GM21825 (cell line): ENCODE measurements around the gene ESM1.
"Not testable (repeated sequence)": the region's sequence is repeated elsewhere in the genome, so short reads cannot be mapped to it uniquely, and the experiment has no call there.

Experiments
- ATAC-seq: cut with Tn5 transposase; IDR thresholded peaks from one replicate; pipeline ENCODE4 v1.9.1; 2021; ENCODE audit warnings: mild to moderate bottlenecking, moderate library complexity; ENCODE audit not compliant: unreplicated experiment

ESM1 gene, protein sequence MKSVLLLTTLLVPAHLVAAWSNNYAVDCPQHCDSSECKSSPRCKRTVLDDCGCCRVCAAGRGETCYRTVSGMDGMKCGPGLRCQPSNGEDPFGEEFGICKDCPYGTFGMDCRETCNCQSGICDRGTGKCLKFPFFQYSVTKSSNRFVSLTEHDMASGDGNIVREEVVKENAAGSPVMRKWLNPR

DNA sequence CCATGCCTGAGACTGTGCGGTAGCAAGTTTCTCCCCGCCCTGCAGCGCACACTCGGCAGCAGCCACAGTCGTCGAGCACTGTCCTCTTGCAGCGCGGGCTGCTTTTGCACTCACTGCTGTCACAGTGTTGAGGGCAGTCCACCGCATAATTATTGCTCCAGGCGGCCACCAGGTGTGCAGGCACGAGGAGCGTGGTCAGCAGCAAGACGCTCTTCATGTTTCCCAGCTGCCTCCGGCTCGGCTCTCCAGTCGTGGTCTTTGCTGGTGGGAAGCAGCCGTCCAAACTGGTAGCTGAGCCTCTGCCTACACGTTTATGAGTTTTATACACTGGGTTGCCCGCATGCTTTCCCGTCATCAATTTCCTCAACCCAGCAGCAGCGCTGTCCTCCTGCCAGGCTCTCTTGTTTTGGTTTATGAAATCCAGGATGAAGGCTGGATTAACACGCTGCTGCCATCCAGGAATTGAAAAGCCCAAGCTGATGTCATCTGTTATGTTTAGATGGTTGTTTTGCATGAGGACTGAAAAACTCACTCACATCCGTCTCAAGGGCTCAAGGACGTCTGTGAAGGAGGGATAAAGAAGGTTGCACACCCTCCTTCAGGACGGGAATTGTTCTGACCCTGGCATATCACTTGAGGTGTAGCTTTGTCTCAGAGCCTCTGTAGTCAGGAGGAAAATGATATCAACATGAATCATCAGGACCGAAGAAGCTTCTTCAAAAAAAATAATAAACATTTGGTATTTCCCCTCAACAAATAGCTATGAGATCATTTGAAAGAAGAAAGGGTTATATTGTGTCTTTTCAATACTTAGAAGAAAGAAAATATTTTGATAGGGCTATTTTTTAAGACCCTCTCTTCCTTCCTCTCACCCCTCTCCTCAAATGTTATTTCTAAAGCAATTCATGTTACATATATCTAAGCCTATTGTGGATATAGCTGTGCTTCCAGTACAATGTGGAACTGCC is at the start of gene ESM1:
Gene ESM1, minus strand, starts transcription at position 293 of the 968 bp plus-strand sequence. Its CDS starts 76 bp downstream, at position 217.
- ATAC-seq = no peak

DNA sequence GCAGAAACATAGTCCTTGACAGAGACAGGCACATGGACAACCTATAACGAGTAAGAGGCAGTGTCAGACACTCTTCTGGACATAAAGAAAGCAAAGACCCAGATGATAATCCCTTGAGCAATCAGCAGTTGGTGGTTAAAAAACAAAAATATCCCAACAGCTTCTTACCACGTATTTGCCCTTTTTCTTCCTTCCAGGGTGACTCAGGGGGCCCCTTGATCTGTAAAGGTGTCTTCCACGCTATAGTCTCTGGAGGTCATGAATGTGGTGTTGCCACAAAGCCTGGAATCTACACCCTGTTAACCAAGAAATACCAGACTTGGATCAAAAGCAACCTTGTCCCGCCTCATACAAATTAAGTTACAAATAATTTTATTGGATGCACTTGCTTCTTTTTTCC is 48.2 kb upstream of the ESM1 start:
- ATAC-seq = no peak

DNA sequence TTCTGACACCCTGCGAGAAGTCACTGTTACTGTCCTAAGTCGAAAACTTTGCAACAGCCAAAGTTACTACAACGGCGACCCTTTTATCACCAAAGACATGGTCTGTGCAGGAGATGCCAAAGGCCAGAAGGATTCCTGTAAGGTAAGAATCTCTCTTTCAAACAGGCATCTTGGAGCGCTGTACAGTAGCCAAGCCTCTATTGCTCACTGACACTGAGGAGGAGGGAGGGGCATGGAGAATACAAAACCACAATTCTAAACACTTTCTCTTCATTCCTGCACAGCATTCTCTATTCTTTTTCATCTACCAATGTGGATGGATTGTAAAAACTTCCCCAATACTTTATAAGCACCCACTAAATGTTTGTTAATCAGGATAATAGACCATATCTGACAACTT is 46.1 kb upstream of the ESM1 start:
- no peak for ATAC-seq

DNA sequence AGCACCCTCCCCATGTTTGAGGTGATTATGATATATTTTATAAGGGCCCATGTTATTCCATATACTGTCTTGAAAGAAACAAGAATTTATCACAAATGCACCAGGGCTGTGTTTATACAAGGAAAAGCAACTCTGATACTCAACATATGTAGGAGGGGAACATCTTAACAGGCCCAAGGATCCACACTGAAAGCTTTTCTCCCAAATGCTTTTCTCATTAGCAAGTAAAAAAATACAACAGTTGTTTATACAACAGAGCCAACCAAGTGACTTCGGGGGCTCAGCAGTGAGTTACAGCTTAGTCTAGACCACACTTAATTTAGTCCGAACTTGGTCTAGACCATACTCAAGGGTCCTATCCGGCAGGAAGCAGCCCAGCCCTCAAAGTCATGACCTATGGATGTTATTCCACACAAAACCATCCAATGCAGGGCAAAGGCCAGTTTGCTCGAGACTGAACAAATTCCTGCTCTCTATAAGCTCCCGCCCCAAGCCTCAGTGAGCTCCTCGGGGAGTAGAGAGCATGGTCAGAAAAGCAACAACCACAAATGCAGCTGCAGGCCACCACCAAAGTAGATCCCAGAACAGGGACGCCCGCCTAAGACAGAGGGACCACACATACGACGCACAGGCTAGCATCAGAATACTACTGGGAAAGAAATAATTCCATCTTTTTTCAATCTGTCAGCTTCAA is 45.4 kb upstream of the ESM1 start:
- ATAC-seq = no peak

DNA sequence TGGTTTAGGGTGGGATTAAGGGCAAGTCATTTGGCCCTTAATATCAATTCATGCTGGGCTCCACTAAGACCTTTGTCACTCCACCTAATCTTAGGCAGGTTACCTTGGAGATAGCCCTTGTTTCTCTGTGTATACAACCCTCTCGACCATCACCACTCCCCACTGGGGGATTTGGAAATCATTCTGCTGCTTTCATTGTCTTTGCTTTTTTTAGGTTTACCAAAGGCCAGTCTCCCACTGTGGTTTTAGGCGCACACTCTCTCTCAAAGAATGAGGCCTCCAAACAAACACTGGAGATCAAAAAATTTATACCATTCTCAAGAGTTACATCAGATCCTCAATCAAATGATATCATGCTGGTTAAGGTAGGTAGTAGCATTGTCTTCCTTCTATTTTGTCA is 44.8 kb upstream of the ESM1 start:
- no peak for ATAC-seq

DNA sequence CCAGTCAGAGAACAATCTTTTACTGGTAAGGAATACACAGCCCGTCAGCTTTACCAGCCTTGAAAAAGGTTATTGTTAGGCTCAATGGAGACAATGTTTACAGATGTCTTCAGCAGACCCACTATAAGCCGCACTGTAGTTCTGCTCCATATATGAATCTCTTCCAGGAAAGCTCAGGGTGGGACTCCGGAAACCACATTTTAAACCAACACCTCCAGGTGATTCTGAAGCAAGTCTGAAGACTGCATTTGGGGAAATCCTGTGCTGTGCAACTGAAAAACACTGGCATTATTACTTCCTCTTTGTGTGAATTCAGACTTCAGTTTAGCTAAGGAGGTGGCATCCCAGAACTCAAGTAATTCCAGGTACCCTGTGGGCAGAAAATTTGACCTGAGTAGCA is 42.2 kb upstream of the ESM1 start:
- no peak for ATAC-seq

DNA sequence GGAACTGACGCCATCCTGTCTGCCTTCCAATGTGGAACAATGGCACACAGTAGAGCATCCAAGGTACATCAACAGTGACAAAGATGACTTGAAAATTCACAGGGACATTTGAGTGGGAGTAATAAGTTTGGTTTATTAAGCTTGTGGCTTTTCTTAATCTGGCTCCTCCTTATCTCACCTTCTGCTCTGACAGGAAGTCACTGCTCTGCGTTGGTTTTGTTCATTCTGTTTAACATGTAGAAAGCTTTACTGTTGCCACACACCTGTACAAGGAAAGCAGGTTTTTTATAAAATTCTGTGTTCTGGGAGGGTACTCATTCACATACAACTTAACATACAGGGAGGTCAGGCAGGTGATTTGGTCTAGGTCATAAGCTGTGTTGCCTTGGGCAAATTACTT is 37.1 kb upstream of the ESM1 start:
- ATAC-seq = no peak

DNA sequence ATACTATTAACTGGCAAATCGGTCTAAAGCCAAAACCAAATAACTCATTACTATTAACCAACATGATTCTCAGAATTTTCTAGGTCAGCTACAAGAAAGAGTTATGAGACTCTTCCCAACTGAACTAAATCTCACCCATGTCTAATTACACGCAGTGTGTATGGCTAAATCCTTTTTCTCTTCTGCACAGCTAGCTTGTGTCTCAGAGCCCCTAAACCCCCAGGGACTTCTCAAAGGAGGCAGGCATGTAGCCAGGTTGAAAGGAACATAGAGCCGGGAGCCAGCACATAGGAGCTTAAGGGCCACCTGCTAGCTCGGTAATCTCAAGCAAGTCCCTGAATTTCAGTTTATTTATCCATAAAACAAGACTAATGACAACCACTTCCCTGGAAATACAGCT is 36.4 kb upstream of the ESM1 start:
- ATAC-seq = no peak

DNA sequence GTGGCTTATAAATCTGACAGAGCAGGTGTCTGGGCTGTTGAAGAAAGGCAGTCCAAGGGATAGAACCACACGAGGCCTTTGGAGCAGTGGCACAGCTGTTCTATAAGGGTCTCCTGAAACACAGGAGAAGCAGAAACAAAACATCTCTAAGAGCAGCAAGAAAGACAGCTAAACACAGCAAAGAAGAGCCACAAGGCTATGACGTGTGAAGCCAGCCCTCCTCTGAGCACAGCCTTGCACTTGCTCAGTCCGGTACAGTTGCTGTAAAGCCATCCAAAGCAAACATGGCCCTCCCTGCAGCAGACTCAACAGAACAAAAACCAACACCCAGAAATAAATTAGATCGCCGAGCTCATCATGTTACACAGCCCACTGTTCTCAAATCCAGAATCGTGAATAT is 36.0 kb upstream of the ESM1 start:
- ATAC-seq = no peak

DNA sequence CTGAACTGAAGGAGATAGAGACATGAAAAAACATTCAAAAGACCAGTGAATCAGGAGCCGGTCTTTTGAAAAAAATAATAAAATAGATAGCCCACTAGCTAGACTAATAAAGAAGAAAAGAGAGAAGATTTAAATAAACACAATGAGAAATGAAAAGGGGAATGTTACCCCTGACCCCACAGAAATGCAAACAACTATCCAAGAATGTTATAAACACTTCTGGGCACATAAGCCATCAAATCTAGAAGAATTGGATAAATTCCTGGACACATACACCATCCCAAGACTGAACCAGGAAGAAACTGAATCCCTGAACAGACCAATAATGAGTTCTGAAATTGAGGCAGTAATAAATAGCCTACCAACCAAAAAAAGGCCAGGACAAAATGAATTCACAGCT is 24.8 kb upstream of the ESM1 start:
- not testable (repeated sequence) for ATAC-seq

DNA sequence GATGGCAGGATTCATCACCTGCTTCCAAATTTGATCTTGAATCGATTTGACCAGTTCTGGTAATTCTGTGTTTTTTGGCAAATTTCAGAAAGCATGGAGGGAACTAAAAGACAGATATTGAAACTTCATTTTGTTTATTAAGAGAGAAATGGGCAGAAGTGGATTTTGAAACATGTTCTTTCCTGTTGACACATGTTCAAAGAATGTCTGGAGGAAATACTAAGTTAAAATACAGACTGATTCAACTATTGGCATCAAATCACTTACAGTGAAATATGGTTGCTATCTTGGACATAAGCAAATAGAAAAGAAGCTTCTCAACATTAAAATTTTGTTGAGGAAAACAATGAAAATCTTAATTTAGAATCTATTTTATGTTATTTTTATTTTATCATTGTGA is 19.3 kb upstream of the ESM1 start:
- ATAC-seq = no peak

DNA sequence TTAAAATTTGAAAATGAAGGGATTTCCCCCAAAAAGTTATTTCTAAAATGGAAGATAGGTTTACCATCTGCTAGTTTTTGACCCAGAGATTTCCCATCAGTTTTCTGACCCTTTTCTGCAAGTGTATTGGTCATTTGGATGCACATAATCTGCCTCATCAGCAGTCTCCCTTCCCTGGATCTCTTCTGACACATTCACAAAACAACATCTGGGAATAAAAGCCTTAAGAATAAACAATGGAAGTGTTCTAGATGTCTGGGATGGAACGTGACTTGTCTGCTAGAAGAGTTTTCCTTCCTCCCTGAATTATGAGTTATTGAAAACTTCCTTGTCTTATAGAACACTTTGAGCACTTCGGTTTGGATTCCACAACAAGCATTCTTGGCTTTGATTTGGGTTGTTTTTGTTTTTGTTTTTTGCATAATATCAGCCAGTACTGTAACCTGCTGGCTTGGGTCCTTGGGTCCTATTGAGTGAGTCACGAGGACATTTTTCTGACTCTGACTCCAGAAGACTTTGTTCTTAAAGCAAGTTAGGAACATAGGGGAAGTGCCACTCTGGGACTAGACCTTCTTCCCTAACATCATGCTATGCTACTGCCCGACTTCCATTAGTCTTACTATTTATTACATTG is 18.2 kb upstream of the ESM1 start:
- no peak for ATAC-seq

DNA sequence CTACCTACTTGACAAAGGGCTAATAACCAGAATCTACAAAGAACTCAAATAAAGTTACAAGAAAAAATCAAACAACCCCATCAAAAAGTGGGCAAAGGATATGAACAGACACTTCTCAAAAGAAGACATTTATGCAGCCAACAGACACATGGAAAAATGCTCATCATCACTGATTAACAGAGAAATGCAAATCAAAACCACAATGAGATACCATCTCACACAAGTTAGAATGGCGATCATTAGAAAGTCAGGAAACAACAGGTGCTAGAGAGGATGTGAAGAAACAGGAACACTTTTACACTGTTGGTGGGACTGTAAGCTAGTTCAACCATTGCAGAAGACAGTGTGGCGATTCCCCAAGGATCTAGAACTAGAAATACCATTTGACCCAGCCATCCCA is 16.8 kb upstream of the ESM1 start:
- ATAC-seq = not testable (repeated sequence)

DNA sequence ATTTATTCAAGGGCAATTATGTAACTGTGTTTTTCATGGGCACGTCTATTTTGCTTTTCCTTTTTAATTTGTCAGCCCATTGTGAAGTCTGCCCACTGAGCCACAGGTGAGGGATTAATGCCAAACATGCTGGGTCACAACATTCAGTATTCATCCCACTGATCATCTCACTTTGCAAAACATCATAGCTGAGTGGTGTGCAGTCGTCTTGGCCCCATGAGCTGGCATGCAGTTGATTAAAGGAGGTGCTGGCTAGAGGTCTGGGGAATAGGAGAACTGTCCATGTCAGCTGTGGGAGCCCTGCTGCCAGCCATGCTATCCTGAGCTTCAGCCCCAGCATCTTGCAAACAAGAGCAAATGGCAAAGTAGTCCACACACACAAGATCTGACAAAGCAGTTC is 11.7 kb upstream of the ESM1 start:
- no peak for ATAC-seq

DNA sequence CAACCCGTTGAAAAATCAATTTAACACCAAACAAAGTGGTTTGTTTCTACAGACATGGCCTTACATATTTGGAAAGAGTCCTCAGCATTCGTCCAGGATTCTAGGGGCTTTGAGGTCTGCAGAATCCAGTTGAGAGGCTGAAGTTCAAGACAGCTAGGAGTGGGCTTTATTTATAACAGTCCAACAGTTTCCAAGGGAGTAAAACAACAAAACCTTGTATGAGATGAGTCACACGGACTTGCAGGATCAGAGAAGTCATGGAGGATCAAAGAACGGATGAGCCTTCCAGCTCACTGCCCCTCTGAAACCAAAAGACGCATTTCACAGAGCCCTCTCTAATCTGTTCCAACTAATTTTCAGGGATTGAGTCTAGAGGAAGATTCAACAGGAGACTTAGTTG is 11.1 kb upstream of the ESM1 start:
- no peak for ATAC-seq

DNA sequence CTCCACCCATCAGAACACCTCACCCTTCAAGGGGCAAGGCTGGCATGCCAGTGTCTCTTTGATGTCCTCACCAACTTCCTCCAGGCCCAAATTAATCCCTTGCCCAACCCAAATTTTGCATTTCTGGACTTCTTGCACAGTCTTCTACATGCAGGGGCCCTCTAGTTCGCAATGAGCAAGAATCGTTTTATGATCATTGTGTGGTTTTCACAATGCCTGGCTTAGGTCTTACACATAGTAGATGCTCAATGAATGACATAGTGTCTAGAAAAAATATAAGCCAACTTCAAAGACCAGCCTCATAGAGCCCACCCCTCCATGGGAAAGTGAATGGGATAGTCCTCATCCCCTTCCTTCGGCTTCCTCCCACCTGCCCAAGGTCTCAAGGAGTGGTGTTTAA is 9.8 kb upstream of the ESM1 start:
- ATAC-seq = no peak

DNA sequence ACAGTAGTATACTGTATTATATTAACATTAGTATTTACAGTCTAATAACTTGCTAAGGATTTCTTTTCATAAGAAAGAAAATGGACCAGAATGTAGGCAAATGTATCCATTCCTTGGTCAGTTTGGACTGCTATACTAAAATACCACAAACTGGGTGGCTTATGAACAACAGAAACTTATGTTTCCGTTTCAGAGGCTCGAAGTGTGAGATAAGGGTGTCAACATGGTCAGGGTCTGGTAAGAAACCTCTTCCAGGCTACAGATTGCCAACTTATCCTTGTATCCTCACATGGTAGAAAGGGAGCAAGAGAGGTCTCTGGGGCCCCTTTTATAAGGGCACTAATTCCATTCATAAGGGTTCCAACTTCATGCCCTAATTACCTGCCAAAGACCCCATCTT is 9.2 kb upstream of the ESM1 start:
- ATAC-seq = no peak

DNA sequence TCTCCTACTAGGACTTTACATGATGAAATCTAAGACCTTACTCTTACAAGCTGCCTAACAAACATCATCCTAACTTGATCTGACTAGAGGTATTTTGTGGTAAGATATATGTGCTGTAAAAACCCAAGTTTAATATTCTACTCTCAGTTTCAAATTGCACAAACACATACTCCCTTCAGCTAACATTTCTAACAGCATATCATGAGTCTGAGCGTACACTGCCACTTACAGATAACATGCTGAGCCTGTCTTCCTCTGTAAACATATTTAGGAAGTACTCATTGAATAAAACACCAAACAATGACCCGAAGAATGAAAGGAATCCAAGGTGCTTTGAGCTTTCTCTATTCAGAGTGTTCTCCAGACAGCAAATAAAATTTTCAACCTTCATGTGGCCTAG is 7.9 kb upstream of the ESM1 start:
- ATAC-seq = no peak

DNA sequence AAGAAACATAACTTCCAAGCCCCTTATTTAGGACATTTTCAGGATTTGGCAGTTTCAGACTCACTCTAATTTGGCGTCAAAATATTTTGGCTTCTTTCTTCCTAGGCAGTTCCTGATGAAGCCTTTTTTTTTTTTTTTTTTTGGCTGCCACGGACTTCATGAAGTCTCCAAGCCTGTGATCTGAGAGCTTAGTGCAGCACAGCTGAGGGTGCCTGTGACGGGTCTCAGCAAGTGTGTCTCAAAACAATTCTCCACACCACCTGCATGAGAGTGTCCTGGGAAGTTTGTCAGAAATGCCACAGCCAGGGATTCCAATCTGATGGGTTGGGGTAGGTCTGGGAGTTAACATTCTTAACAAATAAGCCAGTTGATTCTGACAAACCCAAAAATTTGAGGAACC is 6.0 kb upstream of the ESM1 start:
- no peak for ATAC-seq

DNA sequence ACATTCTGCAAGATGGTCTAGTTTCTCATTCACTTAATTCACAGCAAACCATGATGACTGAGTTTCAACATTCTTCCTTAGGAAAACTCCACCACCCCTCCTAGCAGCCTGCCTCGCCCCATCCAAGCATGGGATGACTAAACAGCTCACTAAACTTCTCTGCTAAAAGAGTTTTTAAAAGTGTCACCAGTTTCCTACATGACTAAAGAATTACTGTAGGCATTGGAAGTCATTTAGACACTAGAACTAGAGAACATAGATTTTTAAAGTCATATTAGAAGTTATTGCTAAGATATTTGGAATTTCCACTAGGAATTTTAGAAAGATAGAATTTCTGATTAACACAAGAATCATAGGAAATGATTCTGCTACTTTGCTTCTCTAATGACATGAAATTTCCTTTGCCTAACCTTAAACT is 5.5 kb upstream of the ESM1 start:
- ATAC-seq = no peak

DNA sequence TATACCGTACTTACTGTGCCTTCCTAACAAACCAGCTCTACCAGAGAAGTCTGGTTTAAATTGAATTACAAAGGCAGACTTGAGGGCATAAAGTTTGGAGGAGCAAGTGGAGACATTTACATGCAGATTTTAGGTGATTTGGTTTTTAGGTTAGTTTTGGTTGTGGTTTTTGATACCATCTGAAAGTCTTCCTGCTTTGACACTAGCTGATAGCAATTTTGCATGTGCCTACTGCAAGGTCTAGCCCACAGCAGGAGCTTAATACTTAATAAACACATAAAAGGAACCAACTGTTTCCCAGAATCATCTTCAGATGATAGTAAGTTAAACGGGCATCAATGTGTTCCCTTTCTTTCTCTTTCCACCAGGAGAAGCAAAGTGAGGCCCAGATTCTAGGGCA is 3.4 kb upstream of the ESM1 start:
- no peak for ATAC-seq
